Subcutaneous abdominal adipose tissue (tissue), 5 donors: ENCODE results near the gene GNAZ.
"Not testable (repeated sequence)": the region's sequence is repeated elsewhere in the genome, so short reads cannot be mapped to it uniquely, and the experiment has no call there.

Source experiments
- H3K27ac ChIP-seq: one replicate; pipeline ENCODE4 v1.7.0; 2013; ENCODE audit warnings: low read depth, mild to moderate bottlenecking, inconsistent platforms, low read length, moderate library complexity
- H3K27me3 ChIP-seq, 5 donors: one replicate each; pipeline ENCODE4 v1.7.0; 2013; ENCODE audit warnings: low read length in 5 of 5, inconsistent platforms in 1 of 5; ENCODE audit not compliant: control insufficient read depth in 5 of 5, insufficient read depth in 4 of 5
- H3K36me3 ChIP-seq, 5 donors: one replicate each; pipeline ENCODE4 v1.7.0; 2013; ENCODE audit warnings: low read length in 5 of 5; ENCODE audit not compliant: control insufficient read depth in 5 of 5, insufficient read depth in 5 of 5
- H3K4me1 ChIP-seq, 5 donors: one replicate each; pipeline ENCODE4 v1.7.0; 2013; ENCODE audit warnings: low read length in 5 of 5, mild to moderate bottlenecking in 3 of 5, moderate library complexity in 1 of 5; ENCODE audit not compliant: control insufficient read depth in 5 of 5, insufficient read depth in 5 of 5
- H3K4me3 ChIP-seq, 5 donors: one replicate each; pipeline ENCODE4 v1.7.0; 2013; ENCODE audit warnings: low read length in 5 of 5, low read depth in 1 of 5
- H3K9ac ChIP-seq, 5 donors: one replicate each; pipeline ENCODE4 v1.7.0; 2013; ENCODE audit warnings: low read length in 5 of 5, mild to moderate bottlenecking in 4 of 5, moderate library complexity in 3 of 5
- H3K9me3 ChIP-seq, 5 donors: one replicate each; pipeline ENCODE4 v1.7.0; 2013; ENCODE audit warnings: low read length in 5 of 5; ENCODE audit not compliant: control insufficient read depth in 5 of 5
- donor health status: healthy.
- donor health status: healthy.
- donor health status: healthy.
- donor health status: healthy.
- donor health status: healthy.

GNAZ gene

GRCh38 chr22:23042179-23042578 is 28.1 kb upstream of the GNAZ start:
- no peak overlapping the region for H3K9ac ChIP-seq
- H3K9me3 ChIP-seq, result peaks cover 0 to 7% (median 3%) of the 10 kb centered on the region in 5 donors
- H3K4me3 ChIP-seq, result no peak overlapping the region
- H3K27me3 ChIP-seq, result peaks cover 0 to 6% (median 2%) of the 10 kb centered on the region in 5 donors
- no peaks in the 10 kb centered on the region for H3K36me3 ChIP-seq
- no peak overlapping the region for H3K27ac ChIP-seq
- H3K4me1 ChIP-seq, result peaks cover 1 to 29% (median 4%) of the 10 kb centered on the region in 5 donors

GRCh38 chr22:23044570-23044969 is 25.7 kb upstream of the GNAZ start:
- no peaks in the 10 kb centered on the region for H3K36me3 ChIP-seq
- H3K9ac ChIP-seq, result no peak overlapping the region
- H3K27me3 ChIP-seq, result peaks cover 0 to 3% (median 0%) of the 10 kb centered on the region in 5 donors
- no peak overlapping the region for H3K4me3 ChIP-seq
- no peak overlapping the region for H3K27ac ChIP-seq
- peaks cover 3 to 29% (median 10%) of the 10 kb centered on the region in 5 donors for H3K4me1 ChIP-seq
- H3K9me3 ChIP-seq, result peaks cover 0 to 7% (median 4%) of the 10 kb centered on the region in 5 donors

GRCh38 chr22:23045461-23045860 is 24.9 kb upstream of the GNAZ start:
- Histone ChIP-seq H3K27me3 (peaks cover 0 to 3% (median 0%) of the 10 kb centered on the region in 5 donors), H3K9me3 (peaks cover 0 to 7% (median 4%) of the 10 kb centered on the region in 5 donors), H3K4me3 (no peak overlapping the region), H3K9ac (no peak overlapping the region), H3K4me1 (peaks cover 3 to 29% (median 10%) of the 10 kb centered on the region in 5 donors), H3K36me3 (no peaks in the 10 kb centered on the region), H3K27ac (no peak overlapping the region)

GRCh38 chr22:23047265-23047664 is 23.1 kb upstream of the GNAZ start:
- H3K9me3 ChIP-seq, result peaks cover 0 to 7% (median 4%) of the 10 kb centered on the region in 5 donors
- H3K27me3 ChIP-seq, result peaks cover 0 to 3% (median 0%) of the 10 kb centered on the region in 5 donors
- H3K9ac ChIP-seq, result peak overlapping the region in 1 of 5 donors; percentile 30
- peaks cover 3 to 29% (median 10%) of the 10 kb centered on the region in 5 donors for H3K4me1 ChIP-seq
- peak overlapping the region; percentile 50 for H3K27ac ChIP-seq
- no peaks in the 10 kb centered on the region for H3K36me3 ChIP-seq
- H3K4me3 ChIP-seq, result peak overlapping the region in 1 of 5 donors; percentile 24

- no peaks in the 10 kb centered on the region for H3K36me3 ChIP-seq
- H3K9ac ChIP-seq, result no peak overlapping the region
- H3K27me3 ChIP-seq, result peaks cover 0 to 3% (median 0%) of the 10 kb centered on the region in 5 donors
- peaks cover 0 to 7% (median 4%) of the 10 kb centered on the region in 5 donors for H3K9me3 ChIP-seq
- H3K4me1 ChIP-seq, result peaks cover 3 to 29% (median 10%) of the 10 kb centered on the region in 5 donors
- peak overlapping the region; percentile 50 for H3K27ac ChIP-seq
- H3K4me3 ChIP-seq, result no peak overlapping the region
Measured at GRCh38 chr22:23047742-23048141, 22.6 kb upstream of the GNAZ start.

GRCh38 chr22:23050546-23050945 is 19.8 kb upstream of the GNAZ start:
- not testable (repeated sequence) for H3K9ac ChIP-seq, H3K9me3 ChIP-seq, H3K36me3 ChIP-seq, H3K4me3 ChIP-seq, H3K27ac ChIP-seq, H3K27me3 ChIP-seq
- H3K4me1 ChIP-seq, result peaks cover 3 to 21% (median 10%) of the 10 kb centered on the region in 5 donors

GRCh38 chr22:23053051-23053707 is 17.1 kb upstream of the GNAZ start:
- Histone ChIP-seq H3K9ac (no peak overlapping the region), H3K4me1 (peaks cover 0 to under 1% (median 0%) of the 10 kb centered on the region in 5 donors), H3K27ac (no peak overlapping the region), H3K36me3 (no peaks in the 10 kb centered on the region), H3K27me3 (peaks cover 0 to 4% (median 0%) of the 10 kb centered on the region in 5 donors), H3K4me3 (no peak overlapping the region), H3K9me3 (peaks cover 3 to 18% (median 10%) of the 10 kb centered on the region in 5 donors)

GRCh38 chr22:23053912-23054530 is 16.3 kb upstream of the GNAZ start:
- peaks cover 0 to 5% (median 0%) of the 10 kb centered on the region in 5 donors for H3K4me1 ChIP-seq
- H3K27ac ChIP-seq, result no peak overlapping the region
- H3K36me3 ChIP-seq, result no peaks in the 10 kb centered on the region
- H3K9me3 ChIP-seq, result peaks cover 3 to 18% (median 10%) of the 10 kb centered on the region in 5 donors
- no peak overlapping the region for H3K9ac ChIP-seq
- H3K27me3 ChIP-seq, result peaks cover 0 to 4% (median 0%) of the 10 kb centered on the region in 5 donors
- H3K4me3 ChIP-seq, result no peak overlapping the region

GRCh38 chr22:23054531-23055257 is 15.6 kb upstream of the GNAZ start:
- peaks cover 3 to 18% (median 10%) of the 10 kb centered on the region in 5 donors for H3K9me3 ChIP-seq
- H3K27ac ChIP-seq, result no peak overlapping the region
- H3K27me3 ChIP-seq, result peaks cover 0 to 4% (median 0%) of the 10 kb centered on the region in 5 donors

More at GRCh38 chr22:23054531-23055257, 15.6 kb upstream of the GNAZ start:
- H3K9ac ChIP-seq, result no peak overlapping the region
- peaks cover 0 to 7% (median 0%) of the 10 kb centered on the region in 5 donors for H3K4me1 ChIP-seq
- no peak overlapping the region for H3K4me3 ChIP-seq
- no peaks in the 10 kb centered on the region for H3K36me3 ChIP-seq
